GM12878 (cell line): ENCODE data around the gene P2RY11. TPM values are rescaled to one million over a fixed set of nuclear protein-coding genes. Genes with fewer than 3 reads are reported as not detected.

Experiments used
- ATAC-seq: fragments of 200-7000 bp; cut with Tn5 transposase; 3 replicates; pipeline ENCODE4 v1.9.1; 2020; ENCODE audit warnings: mild to moderate bottlenecking, moderate library complexity
- BruUV-seq: library from RNA; stranded (reverse); fragments of 400-500 nt; replicated peaks from 2 replicates; lab custom pipeline; 2021; lab: Mats Ljungman, UMichigan
- CTCF ChIA-PET: fragments of 300-600 bp; sonication (Branson Sonifier 250); formaldehyde crosslinking; extraction: SDS; loops from one replicate; lab custom pipeline; 2021; ENCODE audit warnings: inconsistent platforms; lab: Yijun Ruan, JAX
- POLR2A ChIA-PET: fragments of 350-600 bp; formaldehyde crosslinking; extraction: SDS; loops from one replicate; lab custom pipeline; 2021; ENCODE audit warnings: inconsistent platforms; lab: Charles Lee
- RAD21 ChIA-PET: fragments of 300-600 bp; sonication (Branson Sonifier 250); formaldehyde crosslinking; loops from one replicate; lab custom pipeline; 2023; ENCODE audit warnings: antibody characterized with exemption; ENCODE audit not compliant: unreplicated experiment; lab: Charles Lee
- SMC1A ChIA-PET: fragments of 300-600 bp; sonication (Branson Sonifier 250); formaldehyde crosslinking; loops from one replicate; lab custom pipeline; 2023; ENCODE audit not compliant: unreplicated experiment, uncharacterized antibody; lab: Charles Lee
- DNase-seq: peaks from one replicate; pipeline ENCODE4 v3.0.0-alpha.2; 2011; ENCODE audit warnings: low read depth, low spot score
- FAIRE-seq: peaks from 3 replicates; lab custom pipeline; 2011; peaks lifted over from hg19 to GRCh38; lab: Jason Lieb, UNC
- H2AFZ ChIP-seq: 2 replicates; pipeline ENCODE4 v1.6.0; 2011; ENCODE audit warnings: low read depth, low read length, control low read depth; ENCODE audit not compliant: control insufficient read depth
- H3K27ac ChIP-seq: 2 replicates; pipeline ENCODE4 v1.5.1; 2011; ENCODE audit warnings: control low read depth; ENCODE audit not compliant: control insufficient read depth, insufficient read depth
- H3K27me3 ChIP-seq, 2 experiments: replicated peaks in 1 of 2; 2 replicates each; pipeline versions ENCODE4 v1.6.0 to v1.6.1; 2011; ENCODE audit warnings: low read length in 1 of 2; ENCODE audit not compliant: control insufficient read depth in 2 of 2, insufficient read depth in 2 of 2
- H3K36me3 ChIP-seq, 2 experiments: 2 replicates each; pipeline ENCODE4 v1.5.1; 2011; ENCODE audit warnings: low read length in 1 of 2; ENCODE audit not compliant: control insufficient read depth in 2 of 2, insufficient read depth in 2 of 2
- H3K4me1 ChIP-seq: 2 replicates; pipeline ENCODE4 v1.6.1; 2011; ENCODE audit warnings: mild to moderate bottlenecking, low read length, moderate library complexity, mixed read lengths; ENCODE audit not compliant: control insufficient read depth, insufficient read depth
- H3K4me2 ChIP-seq: 2 replicates; pipeline ENCODE4 v1.6.0; 2011; ENCODE audit warnings: control low read depth; ENCODE audit not compliant: control insufficient read depth, insufficient read depth
- H3K4me3 ChIP-seq: fragments of 200-600 bp; sonication (generic); 2 replicates; pipeline ENCODE4 v1.5.1; 2016
- H3K79me2 ChIP-seq: 2 replicates; pipeline ENCODE4 v1.6.0; 2011; ENCODE audit warnings: low read length; ENCODE audit not compliant: control insufficient read depth, insufficient read depth
- H3K9ac ChIP-seq: 2 replicates; pipeline ENCODE4 v1.8.0; 2011; ENCODE audit warnings: low read length, control low read depth, mixed read lengths; ENCODE audit not compliant: control insufficient read depth, insufficient read depth
- H3K9me3 ChIP-seq: replicated peaks from 3 replicates; pipeline ENCODE4 v1.5.1; 2011; ENCODE audit warnings: mild to moderate bottlenecking, low read length; ENCODE audit not compliant: control insufficient read depth, insufficient read depth
- H4K20me1 ChIP-seq: 2 replicates; pipeline ENCODE4 v1.6.0; 2011; ENCODE audit not compliant: control insufficient read depth, insufficient read depth
- GATAD2B ChIP-seq: fragments of 450-650 bp; conservative IDR thresholded peaks from 2 replicates; pipeline ENCODE4 v1.6.1; 2017; ENCODE audit warnings: low read depth, mild to moderate bottlenecking, moderate library complexity
- MLLT1 ChIP-seq: fragments of 450-650 bp; IDR thresholded peaks from 2 replicates; pipeline ENCODE4 v1.6.1; 2016; ENCODE audit warnings: mild to moderate bottlenecking
- PAX5 ChIP-seq: IDR thresholded peaks from 2 replicates; pipeline ENCODE4 v1.6.1; 2011; ENCODE audit warnings: low read depth, low read length, borderline replicate concordance
- ZBTB33 ChIP-seq: fragments of 450-650 bp; IDR thresholded peaks from 2 replicates; pipeline ENCODE4 v1.6.1; 2017; ENCODE audit warnings: mild to moderate bottlenecking
- WGBS: methylation state at CpG from one replicate; pipeline ENCODE4 v1.1.6; 2016; ENCODE audit warnings: low lambda C conversion rate; ENCODE audit not compliant: insufficient replicate concordance, insufficient coverage; ENCODE audit errors: missing lambda C conversion rate; 5-methylcytosine and 5-hydroxymethylcytosine counted together
- in situ Hi-C: fragments of 300-500 bp; cut with MboI; formaldehyde crosslinking; loops from 9 replicates; pipeline ENCODE4 v1.14.3; 2018; ENCODE audit warnings: mixed read lengths
- intact Hi-C: fragments of 100-400 bp; cut with micrococcal nuclease; formaldehyde crosslinking; loops from one replicate; pipeline ENCODE4 v1.14.2; 2022; ENCODE audit not compliant: unreplicated experiment
- polyA plus RNA-seq, 11 experiments: library from polyadenylated mRNA; depleted of rRNA in 4 of 11; unstranded in 6 of 11; stranded (reverse) in 5 of 11; fragments of >200 nt; fragmentation: Nextera tagmentation in 4 of 11; fragmentation: Illumina TruSeq in 1 of 11; extraction: Ambion mirVana in 4 of 11; extraction: Trizol in 1 of 11; gene quantifications; 1 replicate in 1 of 11; 2 replicates in 10 of 11; pipeline versions ENCODE4 v1.2.1 to v1.2.3, GENCODE V29; 2011 to 2016; ENCODE audit warnings: inconsistent platforms in 2 of 11, missing spikeins in 2 of 11, low read depth in 1 of 11
- total RNA-seq, 4 experiments: library from RNA; depleted of rRNA in 3 of 4; stranded (reverse); fragments of >200 nt in 3 of 4; fragmentation: Illumina TruSeq in 1 of 4; extraction: Trizol in 1 of 4; gene quantifications; 2 replicates each; pipeline versions ENCODE4 v1.2.1 to v1.2.3, GENCODE V29; 2013 to 2021

The P2RY11 gene
- total and polyA plus RNA-seq, 10 of the 15 experiments (the other 5 are each of a cell fraction or from before 2014, with no cell fraction given): 0.14 to 46.5 (median 7.6) TPM

- POLR2A ChIA-PET: interaction anchor here (0.6 to 1.9 kb wide), 15 partner anchors 8 to 306 kb away, joined by 3 to 18 read pairs (median 5); partner anchors contain the start of genes MRPL4, P2RY11 and PPAN
- intact Hi-C loops (no loop called here), in situ Hi-C loops (no loop called here)
- peaks cover 35% of the 10 kb centered on the region for H3K4me1 ChIP-seq
- H3K4me2 ChIP-seq: peak overlapping the region; percentile 58
- CTCF ChIA-PET: interaction anchor here (0.8 to 9.5 kb wide), 7 partner anchors 8 to 131 kb away, joined by 3 to 171 read pairs (median 6); partner anchors contain the start of genes EIF3G, P2RY11 and PPAN
- 20% methylated on average over 21 of the region's 26 CpGs for WGBS
- TF ChIP-seq ZBTB33 (peak; percentile 77; the same call in 1 of the 2 replicates), PAX5 (no peak), MLLT1 (peak; percentile 95), GATAD2B (0 out of 2 replicates have a peak, but pooled peaks have one; percentile 36)
- SMC1A ChIA-PET: interaction anchor here (0.9 to 11.1 kb wide), 4 partner anchors 8 to 69 kb away, joined by 3 to 150 read pairs (median 6); partner anchors contain the start of genes P2RY11 and PPAN
- BruUV-seq: no TSS peak
- peak overlapping the region; percentile 65; the same call in 1 of the 2 replicates for H3K9ac ChIP-seq
- peaks cover 6 to 15% of the 10 kb centered on the region in 2 experiments for H3K36me3 ChIP-seq
- peaks cover 9% of the 10 kb centered on the region for H3K79me2 ChIP-seq
- no peaks in the 10 kb centered on the region for H3K27me3 ChIP-seq
- H3K4me3 ChIP-seq: peak overlapping the region; percentile 21
- no peaks in the 10 kb centered on the region; the same call in 2 of the 3 replicates for H3K9me3 ChIP-seq
- peak overlapping the region; percentile 60 for H2AFZ ChIP-seq
- DNase-seq: no peak
- RAD21 ChIA-PET: interaction anchor here (0.6 to 9.6 kb wide), 7 partner anchors 8 to 193 kb away, joined by 3 to 166 read pairs (median 4); partner anchors contain the start of genes ICAM5, P2RY11 and PPAN
- no peak for FAIRE-seq
- peak overlapping the region; percentile 70 for H3K27ac ChIP-seq
- no peaks in the 10 kb centered on the region for H4K20me1 ChIP-seq
- ATAC-seq: no peak
These were observed 14.9 kb upstream of the P2RY11 start for GRCh38 chr19:10096615-10096963.
